ENCODE data around the gene TNFRSF18.
"Not testable (repeated sequence)": the region's sequence is repeated elsewhere in the genome, so short reads cannot be mapped to it uniquely, and the experiment has no call there.

TNFRSF18 gene

DNA sequence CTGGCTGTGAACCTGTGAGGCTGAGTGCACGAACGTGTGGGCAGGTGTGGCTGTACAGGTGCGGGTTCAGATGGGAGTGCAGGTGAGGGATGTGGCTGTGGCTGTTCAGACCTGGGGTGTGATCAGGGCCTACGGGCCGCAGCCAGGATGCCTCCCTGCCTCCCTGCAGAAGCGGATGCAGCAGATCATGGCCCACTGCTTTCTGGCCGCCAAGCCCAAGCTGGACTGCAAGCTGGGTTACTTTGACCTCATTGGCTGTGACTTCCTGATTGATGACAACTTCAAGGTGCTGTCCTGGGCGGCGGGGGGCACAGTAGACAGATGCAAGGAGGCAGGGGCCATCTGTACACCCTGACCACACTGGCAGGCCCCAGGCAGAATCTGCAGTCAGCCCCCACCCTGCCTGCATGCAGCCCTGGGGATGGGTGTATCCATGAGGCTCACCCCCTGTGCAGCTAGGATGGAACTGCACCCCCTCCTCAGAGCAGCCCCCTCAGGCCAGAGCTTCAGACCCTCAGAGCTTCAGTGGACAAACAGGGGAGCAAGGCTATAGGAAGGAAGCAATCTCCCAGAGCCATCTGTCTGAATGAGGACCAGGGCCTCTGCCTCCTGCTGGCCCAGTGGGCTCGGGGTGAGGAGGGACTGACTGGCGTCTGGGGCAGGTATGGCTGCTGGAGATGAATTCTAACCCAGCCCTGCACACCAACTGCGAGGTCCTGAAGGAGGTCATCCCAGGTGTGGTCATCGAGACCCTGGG lies 9.8 kb downstream of the TNFRSF18 start:
- DNase-seq, result no peak

DNA sequence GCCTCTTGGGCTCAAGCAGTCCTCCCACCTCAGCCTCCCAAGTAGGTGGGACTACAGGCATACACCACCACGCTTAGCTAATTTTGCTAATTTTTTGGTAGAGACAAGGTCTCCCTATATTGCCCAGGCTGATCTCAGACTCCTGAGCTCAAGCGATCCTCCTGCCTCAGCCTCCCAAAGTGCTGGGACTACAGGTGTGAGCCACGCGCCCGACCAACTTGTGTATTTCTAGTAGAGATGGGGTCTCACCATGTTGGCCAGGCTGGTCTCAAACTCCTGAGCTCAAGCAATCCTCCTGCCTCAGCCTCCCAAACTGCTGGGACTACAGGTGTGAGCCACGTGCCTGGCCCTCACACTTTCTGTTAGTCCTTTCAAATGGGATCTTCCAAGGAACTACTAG lies 10.7 kb downstream of the TNFRSF18 start:
- DNase-seq, result not testable (repeated sequence)

DNA sequence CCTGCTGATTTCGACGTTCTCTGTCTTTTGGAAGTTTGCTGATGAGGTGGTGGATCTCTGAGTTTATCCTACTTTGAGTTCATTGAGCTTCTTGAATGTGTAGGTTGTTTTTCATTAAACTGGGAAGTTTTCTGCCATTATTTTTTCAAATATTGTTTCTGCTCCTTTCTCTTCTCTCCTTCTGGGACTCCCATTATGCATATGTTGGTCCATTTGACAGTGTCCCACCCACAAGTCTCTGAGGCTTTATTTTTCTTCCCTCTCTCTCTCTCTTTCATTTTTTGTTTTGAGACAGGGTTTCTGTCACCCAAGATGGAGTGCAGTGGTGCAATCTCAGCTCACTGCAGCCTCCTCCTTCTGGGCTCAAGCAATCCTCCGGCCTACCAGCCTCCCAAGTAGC lies 11.7 kb downstream of the TNFRSF18 start:
- no peak for DNase-seq

DNA sequence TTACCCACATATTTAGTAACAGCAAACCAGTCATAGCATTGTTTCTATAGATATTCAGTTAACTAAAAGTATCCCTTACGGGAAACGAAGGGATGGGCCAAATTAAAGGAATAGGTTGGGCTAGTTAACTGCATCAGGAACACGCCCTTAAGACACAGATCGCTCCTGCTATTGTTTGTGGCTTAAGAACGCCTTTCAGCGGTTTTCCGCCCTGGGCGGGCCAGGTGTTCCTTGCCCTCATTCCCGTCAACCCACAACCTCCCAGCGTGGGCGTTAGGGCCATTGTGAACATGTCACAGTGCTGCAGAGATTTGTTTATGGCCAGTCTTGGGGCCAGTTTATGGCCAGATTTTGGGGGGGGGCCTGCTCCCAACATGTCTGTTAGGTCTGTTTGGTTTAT lies 14.7 kb downstream of the TNFRSF18 start:
- DNase-seq, result no peak

DNA sequence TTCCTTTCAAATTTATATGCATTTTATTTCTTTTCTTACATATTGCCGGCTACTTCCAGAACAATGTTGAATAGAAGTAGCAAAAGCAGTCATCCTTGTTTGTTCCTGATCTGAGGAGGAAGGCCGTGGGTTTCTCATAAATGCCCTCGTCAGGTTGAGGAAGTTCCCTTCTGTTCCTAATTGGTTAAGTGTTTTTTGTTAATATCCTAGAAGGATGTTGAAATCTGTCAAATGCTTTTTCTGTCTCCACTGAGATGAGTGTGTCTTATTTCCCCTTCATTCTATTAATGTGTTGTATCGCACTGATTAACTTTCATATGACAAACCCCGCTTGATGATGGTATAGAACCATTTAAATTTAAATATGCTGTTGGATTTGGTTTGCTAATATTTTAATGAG lies 17.3 kb downstream of the TNFRSF18 start:
- no peak for DNase-seq

DNA sequence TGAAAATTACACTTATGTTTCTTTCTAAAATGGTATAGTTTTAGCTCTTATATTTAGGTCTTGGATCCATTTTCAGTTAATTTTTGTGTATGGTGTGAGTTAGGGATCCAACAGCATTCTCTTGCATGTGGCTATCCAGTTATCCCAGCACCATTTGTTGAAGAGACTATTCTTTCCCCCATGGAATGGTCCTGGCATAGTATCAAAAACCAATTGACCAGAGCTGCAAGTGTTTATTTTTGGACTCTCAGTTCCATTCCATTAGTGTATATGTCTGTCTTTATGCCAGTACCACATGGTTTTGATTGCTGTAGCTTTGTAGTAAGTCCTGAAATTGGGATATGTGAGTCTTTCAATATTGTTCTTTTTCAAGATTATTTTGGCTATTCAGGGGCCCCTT lies 18.5 kb downstream of the TNFRSF18 start:
- no peak for DNase-seq

DNA sequence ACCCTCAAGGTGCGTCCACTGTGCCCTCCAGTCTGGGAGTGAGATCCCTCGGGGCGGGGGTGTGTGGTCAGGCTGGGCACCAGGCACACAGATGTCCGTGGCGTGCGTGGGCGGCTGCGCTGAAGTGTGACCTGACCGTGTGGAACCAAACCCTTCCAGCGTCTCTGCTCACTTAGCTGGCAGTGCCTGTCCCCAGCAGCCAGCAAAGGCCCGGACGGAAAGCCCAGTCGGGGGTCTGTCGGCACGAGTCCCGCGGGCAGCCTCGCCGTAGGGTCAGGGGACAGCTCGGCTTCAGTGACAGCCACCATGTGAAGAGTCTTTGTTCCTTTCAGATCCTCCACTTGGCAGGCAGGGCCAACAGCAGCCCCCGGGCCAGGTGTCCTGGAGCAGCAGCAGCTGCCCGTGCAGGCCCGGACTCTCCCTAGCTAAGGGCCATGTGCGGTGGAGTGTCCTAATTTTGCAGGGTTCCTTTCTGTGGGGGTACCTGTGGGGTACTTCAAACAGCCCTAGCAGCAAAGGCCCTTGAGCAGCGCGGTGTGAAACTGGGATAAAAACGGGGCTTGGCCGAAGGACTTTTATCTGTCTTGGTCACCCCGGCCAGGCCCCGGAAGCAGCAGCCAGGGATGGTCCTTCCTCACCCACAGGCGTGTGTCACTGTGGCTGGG lies 21.2 kb downstream of the TNFRSF18 start:
- DNase-seq, result no peak

DNA sequence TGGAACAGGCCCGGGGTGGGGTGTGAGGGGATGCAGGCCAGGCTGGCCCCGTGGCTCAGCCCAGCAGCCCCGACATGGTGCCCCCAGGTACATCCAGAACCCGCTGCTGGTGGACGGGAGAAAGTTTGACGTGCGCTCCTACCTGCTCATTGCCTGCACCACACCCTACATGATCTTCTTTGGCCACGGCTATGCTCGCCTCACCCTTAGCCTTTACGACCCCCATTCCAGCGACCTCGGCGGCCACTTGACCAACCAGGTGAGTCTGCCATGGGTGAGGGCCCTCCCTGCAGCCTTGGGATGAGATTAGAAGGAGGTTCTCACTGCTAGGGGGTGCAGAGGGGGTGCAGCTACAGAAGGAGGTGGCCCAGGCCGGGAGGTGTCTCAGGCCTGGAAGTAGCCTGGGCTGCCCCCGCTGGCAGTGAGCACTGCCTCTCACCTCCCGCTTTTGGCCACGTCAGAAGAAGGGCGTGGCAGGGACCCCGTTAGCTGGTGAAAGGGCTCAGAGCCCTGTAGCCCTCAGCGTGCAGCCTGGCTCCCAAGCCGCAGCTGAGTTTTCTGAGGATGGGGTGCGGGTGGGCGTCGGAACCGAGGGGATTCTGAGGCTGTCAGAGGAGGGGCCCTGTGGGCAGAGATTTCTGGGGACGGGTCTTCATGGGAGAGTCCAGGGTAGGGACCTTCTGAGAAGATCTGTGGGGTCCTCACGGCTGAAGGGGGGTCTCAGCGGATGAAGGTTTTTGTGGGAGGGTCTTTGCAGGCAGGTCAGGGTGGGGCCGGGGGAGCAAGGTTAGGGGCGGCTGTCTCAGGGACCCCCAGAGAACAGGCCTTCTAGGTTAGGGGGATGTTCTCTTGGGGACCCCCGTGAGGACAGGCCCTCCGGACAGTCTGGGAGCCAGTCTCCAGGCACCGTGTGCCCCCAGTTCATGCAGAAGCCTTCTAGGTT lies 22.3 kb downstream of the TNFRSF18 start:
- DNase-seq, result no peak

DNA sequence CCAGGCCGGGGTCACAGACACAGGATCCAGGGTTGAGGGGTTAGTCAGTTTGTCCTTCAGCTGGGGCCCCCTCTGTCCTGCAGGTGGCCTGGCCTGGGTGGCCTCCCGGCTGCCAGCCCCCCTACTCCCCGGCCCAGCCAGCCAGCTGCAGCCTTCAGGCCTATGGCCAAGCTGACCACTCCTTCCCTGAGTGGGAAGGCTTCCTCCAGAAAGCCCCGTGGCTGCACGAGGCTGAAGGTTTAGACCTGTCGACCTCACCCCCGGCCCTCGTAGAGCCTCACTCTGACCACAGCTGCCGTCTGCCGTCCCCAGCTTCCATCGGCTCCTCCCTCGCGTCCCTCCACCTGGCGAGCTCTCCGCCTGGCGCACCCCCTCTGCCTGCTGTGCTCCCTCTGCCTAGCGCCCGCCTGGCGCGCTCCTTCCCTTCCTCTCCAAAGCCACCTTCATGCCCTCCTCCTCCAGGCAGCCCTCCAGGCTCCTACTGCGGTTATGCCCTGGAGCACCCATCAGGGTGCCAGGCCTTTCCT lies 23.1 kb downstream of the TNFRSF18 start:
- DNase-seq, result no peak

DNA sequence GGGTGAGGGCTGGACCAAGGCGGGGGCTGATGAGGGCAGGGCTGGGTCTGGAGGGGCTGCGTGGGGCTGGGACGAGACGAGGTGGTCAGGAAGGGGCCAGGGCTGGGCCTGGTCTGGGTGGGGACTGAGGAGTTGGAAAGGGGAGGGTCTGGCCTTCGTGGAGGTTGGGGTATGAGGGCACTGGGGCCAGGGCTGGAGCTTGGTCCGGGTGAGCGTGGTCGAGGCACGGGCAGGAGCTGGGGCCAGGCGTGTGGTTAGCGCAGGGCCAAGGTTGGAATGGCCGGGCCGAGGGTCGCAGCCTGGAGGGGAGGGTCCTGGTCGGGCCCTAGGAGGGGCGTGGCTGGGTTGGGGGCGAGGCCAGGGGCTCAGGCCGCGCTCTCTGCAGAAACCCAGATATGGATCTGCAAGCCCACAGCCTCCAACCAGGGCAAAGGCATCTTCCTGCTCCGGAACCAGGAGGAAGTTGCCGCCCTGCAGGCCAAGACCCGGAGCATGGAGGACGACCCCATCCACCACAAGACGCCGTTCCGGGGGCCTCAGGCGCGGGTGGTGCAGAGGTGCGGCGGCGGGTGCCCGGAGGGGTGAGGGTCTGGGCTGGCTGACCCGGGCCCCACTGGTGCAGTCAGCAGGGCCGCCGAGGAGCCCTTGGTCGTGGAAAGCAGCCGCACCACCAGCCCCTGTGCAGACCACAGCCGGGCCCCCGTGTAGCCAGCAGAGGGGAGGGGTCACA lies 23.7 kb downstream of the TNFRSF18 start:
- DNase-seq, result no peak

DNA sequence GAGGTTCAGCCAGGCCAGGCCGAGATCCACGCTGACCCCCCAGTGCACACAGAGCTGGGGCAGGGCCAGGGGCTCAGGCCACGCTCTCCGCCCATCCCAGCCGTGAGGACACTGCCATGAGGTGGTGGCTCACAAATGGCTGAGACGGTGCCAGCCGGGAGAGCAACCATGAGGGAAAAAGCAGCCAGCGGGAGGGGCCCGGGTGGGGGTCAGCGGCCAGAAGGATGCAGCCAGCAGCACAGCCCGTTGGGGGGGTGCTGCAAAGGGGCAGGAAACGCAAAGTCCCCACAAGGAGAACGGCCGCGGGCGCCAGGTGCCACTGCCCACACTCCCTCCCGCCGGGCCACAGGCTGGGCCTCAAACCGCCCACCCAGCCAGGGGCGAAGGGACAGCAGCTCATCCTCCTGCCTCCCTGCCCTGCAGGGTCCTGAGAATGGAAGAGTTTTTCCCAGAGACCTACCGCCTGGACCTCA lies 24.4 kb downstream of the TNFRSF18 start:
- DNase-seq, result no peak

DNA sequence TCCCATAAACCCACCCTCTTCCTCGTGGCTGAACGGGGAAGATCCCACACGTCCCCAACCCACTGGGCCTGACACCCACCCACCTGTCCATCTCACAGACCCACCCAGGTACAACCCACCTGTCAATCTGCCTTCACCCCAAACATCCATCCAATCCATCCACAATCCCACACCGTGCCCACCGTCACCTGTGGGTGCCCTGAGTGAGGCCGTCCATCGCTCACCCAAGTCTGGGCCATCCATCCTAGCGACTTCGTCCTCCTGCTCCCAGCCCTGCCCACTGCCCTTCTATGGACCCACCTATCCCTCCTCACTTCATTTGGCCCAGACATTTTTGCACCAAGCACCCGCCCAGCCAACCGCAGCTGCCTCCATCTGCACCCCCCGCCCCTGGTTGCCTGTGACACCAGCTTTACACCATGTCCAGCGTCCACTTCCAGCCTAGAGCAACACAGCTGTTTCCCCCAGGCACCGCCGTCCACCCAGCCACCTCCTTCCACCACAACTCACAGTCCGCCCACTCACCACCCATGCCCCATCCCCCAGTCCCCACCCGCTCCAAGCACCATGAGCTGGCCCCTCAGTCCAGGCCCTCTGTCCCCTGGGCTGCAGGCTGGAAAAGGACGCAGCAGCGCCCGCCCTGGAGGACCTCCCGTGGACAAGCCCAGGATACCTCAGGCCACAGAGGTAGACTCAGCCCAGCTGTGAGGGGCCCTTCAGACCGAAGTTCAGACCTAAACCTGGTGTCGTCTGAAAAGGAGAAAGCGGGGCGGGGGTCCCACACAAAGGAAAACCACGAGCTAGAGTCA lies 25.1 kb downstream of the TNFRSF18 start:
- DNase-seq, result no peak

DNA sequence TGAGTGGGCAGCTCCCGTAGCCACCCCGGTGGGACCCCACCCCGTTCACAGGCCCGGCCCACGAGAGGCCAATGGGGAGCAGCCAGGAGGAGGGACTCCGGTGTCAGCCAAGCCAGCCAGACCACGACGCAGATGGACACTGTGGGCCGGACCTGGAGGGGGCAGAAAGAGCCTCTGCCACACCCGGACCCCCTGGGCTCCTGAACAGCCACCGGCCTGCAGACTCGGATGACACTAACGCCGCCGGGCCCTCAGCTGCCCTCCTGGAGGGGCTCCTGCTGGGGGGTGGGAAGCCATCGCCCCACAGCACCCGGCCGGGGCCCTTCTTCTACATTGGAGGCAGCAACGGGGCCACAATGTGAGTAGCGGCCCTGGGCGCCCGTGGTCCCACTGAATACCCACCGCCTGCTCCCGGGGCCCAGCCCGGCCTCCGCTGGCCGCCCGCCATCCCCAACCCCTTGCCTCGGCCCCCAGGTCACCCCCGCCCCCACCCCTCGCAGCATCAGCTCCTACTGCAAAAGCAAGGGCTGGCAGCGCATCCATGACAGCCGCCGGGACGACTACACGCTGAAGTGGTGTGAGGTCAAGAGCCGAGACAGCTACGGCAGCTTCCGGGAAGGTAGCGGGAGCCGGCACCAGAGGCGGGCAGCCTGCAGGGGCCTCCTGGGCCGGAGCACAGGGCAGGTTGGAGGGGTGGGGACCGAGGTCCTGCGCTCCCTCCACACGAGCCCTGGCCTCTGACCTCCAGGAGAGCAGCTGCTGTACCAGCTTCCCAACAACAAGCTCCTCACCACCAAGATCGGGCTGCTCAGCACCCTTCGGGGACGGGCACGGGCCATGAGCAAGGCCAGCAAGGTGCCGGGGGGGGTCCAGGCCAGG lies 26.2 kb downstream of the TNFRSF18 start:
- DNase-seq, result no peak

DNA sequence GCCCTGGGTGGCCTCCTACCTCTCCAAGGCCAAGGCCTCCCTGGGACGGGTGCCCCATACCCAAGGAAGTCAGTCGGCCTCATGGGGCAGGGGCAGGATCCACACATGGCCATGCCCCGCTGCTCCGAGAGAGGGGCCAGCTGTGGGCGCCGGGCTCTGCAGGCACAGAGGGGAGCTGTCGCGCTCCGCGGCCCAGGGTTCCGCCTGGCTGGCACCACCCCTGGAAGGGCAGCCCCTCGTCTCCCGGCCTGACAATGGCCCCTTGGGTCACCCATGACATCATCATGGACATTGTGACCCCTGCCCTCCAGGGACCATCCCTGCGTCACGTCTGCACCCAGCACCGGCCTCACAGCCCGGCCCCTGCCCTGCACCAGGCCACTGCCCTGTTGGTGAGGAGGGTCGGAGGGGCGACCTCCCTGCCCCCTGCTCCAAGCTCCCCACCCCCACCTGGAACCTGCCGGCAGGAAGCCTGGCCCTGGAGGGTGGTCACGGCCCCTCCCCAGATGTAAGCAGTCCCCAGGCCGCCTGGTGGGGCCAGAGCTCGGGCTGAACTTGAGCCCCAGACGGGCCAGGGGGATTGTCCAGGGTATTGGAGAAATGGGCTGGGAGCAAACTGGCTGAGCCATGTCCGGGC lies 26.9 kb downstream of the TNFRSF18 start:
- DNase-seq, result no peak

DNA sequence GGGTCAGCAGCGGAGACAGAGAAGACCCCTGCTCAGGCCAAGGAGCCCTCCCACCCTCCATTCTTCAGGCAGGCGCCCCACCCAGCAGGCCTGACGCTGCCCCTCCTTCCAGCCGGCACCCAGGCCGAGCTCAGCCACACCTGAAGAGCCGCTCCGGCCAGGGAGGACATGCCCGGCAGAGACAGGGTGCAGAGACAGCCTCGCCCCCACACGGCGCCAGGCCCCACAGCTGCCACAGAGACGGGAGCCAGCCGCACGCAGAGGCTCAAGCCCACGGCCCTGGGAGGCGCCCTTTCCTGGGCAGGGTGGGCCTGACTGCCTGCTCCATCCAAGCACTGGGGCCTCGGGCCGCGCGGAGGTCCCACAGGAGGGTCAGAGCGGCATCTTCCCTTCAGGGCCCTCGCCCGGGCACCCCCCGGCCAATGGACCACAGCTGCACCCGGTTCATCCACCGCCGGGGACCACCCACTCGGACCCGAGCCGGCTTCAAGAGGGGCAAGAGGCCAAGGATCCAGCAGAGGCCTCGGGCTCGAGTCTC lies 27.5 kb downstream of the TNFRSF18 start:
- DNase-seq, result no peak

DNA sequence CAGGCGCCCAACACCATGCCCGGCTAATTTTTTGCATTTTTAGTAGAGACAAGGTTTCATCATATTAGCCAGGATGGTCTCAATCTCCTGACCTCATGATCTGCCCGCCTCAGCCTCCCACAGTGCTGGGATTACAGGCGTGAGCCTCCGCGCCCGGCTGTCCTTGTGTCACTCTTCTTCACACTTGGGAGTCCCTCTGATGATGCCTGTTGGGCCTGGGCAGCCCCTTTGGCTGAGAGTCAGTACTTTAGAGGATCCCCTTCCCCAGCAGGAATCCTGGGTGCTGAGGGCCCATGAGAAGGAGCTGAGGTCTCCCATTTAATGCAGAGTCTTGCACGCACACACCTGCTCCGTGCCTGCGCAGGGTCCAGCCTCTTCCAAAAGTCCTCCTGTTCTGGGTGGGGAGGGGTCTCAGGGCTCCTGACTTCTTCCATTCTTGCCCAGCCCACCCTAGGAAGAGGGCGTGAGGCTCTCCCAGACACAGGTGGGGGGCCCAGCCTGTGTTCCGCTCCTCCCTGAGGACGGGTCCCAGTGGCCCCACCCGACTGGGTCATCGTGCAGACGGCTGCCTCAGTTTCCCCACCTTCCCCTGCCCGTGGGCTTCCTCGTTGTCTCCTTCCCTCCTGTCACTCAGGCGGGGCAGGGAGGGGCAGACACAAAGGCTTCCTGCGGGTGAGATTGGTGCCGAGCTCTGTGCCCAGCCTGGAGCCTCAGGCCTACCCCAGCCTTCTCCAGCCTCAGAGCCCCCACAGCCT lies 28.8 kb downstream of the TNFRSF18 start:
- DNase-seq, result no peak

DNA sequence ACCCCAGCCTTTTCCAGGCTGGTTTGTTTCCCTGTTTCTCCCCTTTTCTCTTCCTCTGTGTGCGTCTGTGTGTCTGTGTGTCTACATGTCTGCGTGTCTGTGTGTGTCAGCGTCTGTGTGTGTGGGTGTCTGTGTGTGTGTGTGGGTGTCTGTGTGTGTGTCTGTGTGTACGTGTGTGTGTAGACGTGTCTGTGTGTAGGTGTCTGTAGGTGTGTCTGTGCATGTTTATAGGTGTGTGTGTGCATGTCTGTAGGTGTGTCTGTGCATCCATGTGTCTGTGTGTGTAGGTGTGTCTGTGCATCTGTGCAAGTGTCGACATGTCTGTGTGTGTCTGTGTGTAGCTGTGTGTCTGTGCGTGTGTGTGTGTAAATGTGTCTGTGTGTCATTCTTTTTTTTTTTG lies 29.5 kb downstream of the TNFRSF18 start:
- no peak for DNase-seq

DNA sequence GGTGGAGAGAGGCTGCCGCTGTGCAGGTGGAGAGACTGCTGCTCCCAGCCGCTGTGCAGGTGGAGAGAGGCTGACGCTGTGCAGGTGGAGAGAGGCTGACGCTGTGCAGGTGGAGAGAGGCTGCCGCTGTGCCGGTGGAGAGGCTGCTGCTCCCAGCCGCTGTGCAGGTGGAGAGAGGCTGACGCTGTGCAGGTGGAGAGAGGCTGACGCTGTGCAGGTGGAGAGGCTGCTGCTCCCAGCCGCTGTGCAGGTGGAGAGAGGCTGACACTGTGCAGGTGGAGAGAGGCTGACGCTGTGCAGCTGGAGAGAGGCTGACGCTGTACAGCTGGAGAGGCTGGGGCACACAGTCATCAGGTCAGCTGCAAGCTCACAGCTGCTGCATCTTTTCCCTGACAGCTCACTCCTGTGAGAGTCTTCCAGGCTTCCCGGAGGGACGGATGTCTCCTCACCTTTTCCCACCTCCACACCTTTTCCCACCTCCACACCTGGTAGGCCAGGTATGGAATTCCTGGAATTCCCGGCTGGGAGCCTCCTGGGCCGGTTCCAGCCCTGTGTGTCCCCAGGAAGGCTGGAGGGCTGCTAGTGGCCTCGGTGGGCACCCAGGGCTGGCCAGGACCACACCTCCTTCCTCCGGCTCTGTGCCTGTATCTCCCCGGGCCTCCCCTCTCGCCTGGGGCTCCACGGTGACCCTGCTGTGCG lies 30.2 kb downstream of the TNFRSF18 start:
- DNase-seq, result not testable (repeated sequence)
